Measurements from ENCODE around the gene MANEAL.

MANEAL gene

DNA sequence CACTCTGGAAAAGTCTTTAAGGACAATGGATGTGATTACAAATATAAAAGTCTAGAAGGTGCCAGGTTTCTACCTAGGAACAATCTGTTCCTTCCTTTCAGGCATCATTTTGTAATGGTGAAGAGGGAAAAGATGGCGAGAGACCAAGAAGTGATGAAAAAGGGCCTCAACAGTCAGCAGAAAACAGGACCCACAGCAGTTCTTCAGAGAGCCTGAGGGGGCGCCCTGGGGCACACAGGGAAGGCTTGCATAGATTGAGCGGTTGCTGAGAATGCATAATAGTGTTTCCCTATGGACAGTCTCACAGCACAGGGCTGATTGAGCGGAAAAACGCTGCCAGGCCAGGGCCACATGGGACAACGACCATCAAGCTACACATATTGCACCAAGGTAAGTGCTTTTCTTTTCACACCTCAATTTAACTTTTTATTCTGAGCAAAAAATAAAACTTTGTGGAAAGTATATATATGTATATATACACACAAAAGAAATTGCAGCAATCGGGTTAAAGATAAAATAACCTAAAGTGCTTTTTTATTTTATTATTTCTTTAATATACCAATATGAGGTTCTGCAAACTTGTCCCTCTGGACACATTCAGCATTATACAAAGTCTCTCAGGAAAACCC, 17.5 kb downstream of the MANEAL start:
- peaks cover 41% of the 10 kb centered on the region for H3K36me3 ChIP-seq (ENCODE audit: control insufficient read depth, insufficient read depth, low read length)
- H3K27ac ChIP-seq (ENCODE audit: low read depth, low read length, severe bottlenecking): no peak overlapping the region
- H3K4me1 ChIP-seq (ENCODE audit: control insufficient read depth, insufficient read depth, low read length, poor library complexity, severe bottlenecking): peaks cover 4% of the 10 kb centered on the region
- no peak overlapping the region for H3K4me3 ChIP-seq (ENCODE audit: extremely low read depth, insufficient read depth, low read length, poor library complexity, severe bottlenecking)
- 15 to 33% methylated on average over 3 to 4 of the region's 7 CpGs for WGBS, 2 experiments (ENCODE audit: insufficient coverage in 2 of 2)
- H3K9me3 ChIP-seq (ENCODE audit: control insufficient read depth, low read length): no peaks in the 10 kb centered on the region

GRCh38 chr1:37813529-37814145, 20.0 kb downstream of the MANEAL start:
- peaks cover 4% of the 10 kb centered on the region for H3K4me1 ChIP-seq (ENCODE audit: control insufficient read depth, insufficient read depth, low read length, poor library complexity, severe bottlenecking)
- no peaks in the 10 kb centered on the region for H3K9me3 ChIP-seq (ENCODE audit: control insufficient read depth, low read length)
- H3K36me3 ChIP-seq (ENCODE audit: control insufficient read depth, insufficient read depth, low read length): peaks cover 48% of the 10 kb centered on the region
- WGBS, 2 experiments (ENCODE audit: insufficient coverage in 2 of 2): 100% methylated on average over 1 of the region's 2 CpGs; no CpG with 5 or more reads in 1 of the 2 experiments
- H3K27ac ChIP-seq (ENCODE audit: low read depth, low read length, severe bottlenecking): no peak overlapping the region
- H3K4me3 ChIP-seq (ENCODE audit: extremely low read depth, insufficient read depth, low read length, poor library complexity, severe bottlenecking): no peak overlapping the region

- Histone ChIP-seq H3K4me1 (ENCODE audit: control insufficient read depth, insufficient read depth, low read length, poor library complexity, severe bottlenecking) (peaks cover 2% of the 10 kb centered on the region), H3K4me3 (ENCODE audit: extremely low read depth, insufficient read depth, low read length, poor library complexity, severe bottlenecking) (no peak overlapping the region), H3K9me3 (ENCODE audit: control insufficient read depth, low read length) (no peaks in the 10 kb centered on the region), H3K36me3 (ENCODE audit: control insufficient read depth, insufficient read depth, low read length) (peaks cover 52% of the 10 kb centered on the region), H3K27ac (ENCODE audit: low read depth, low read length, severe bottlenecking) (no peak overlapping the region)
- WGBS, 2 experiments (ENCODE audit: insufficient coverage in 2 of 2): 95 to 98% methylated on average over 7 of the region's 7 CpGs
Observed at GRCh38 chr1:37814252-37814651, 20.6 kb downstream of the MANEAL start.

DNA sequence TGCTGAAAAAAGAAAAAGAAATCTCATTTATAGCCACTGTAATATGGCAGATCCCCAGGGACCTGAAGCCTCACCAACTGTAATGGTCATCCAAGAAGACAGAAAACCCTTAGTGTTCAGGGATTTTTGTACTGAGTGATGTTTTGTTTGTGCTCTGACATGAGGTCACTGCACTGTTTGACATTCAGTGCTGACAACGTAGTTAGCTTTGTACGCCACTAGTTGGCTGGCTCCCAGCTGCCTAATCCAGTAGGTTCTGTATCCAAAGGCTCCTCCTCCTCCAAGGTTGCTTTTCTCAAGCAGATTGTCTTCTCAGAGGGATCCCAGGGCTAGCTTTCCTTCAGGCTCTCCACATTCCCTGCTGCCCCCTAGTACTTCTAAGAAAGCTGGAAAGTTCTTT, 23.8 kb downstream of the MANEAL start:
- H3K27ac ChIP-seq (ENCODE audit: low read depth, low read length, severe bottlenecking): no peak overlapping the region
- H3K4me1 ChIP-seq (ENCODE audit: control insufficient read depth, insufficient read depth, low read length, poor library complexity, severe bottlenecking): no peaks in the 10 kb centered on the region
- H3K9me3 ChIP-seq (ENCODE audit: control insufficient read depth, low read length): no peaks in the 10 kb centered on the region
- 29 to 67% methylated on average over 1 to 2 of the region's 2 CpGs for WGBS, 2 experiments (ENCODE audit: insufficient coverage in 2 of 2)
- H3K36me3 ChIP-seq (ENCODE audit: control insufficient read depth, insufficient read depth, low read length): peaks cover 66% of the 10 kb centered on the region
- H3K4me3 ChIP-seq (ENCODE audit: extremely low read depth, insufficient read depth, low read length, poor library complexity, severe bottlenecking): no peak overlapping the region

DNA sequence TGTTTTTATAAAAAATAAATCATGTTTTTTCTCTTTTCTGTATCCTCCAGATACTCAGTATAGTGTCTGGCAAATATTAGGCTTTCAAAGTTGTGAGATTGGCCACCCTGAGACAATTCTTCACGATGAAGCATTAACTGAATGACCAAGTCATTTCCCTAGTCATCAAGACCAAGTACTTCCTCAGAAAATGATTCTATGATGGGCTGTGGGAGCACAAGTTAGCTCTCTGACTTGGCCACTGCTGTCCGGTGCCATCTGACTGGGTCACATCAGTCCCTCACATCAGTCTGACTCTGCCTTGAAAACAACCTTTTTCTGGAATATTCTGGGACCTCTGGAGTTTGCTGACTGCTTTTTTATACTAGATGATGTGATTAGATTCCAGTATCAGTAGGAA, 27.8 kb downstream of the MANEAL start:
- Histone ChIP-seq H3K4me3 (ENCODE audit: extremely low read depth, insufficient read depth, low read length, poor library complexity, severe bottlenecking) (no peak overlapping the region), H3K9me3 (ENCODE audit: control insufficient read depth, low read length) (no peaks in the 10 kb centered on the region), H3K4me1 (ENCODE audit: control insufficient read depth, insufficient read depth, low read length, poor library complexity, severe bottlenecking) (no peaks in the 10 kb centered on the region), H3K36me3 (ENCODE audit: control insufficient read depth, insufficient read depth, low read length) (peaks cover 61% of the 10 kb centered on the region), H3K27ac (ENCODE audit: low read depth, low read length, severe bottlenecking) (no peak overlapping the region)
- 100% methylated on average over 1 of the region's 2 CpGs; no CpG with 5 or more reads in 1 of the 2 experiments for WGBS, 2 experiments (ENCODE audit: insufficient coverage in 2 of 2)

- Histone ChIP-seq H3K9me3 (ENCODE audit: control insufficient read depth, low read length) (no peaks in the 10 kb centered on the region), H3K27ac (ENCODE audit: low read depth, low read length, severe bottlenecking) (no peak overlapping the region), H3K4me3 (ENCODE audit: extremely low read depth, insufficient read depth, low read length, poor library complexity, severe bottlenecking) (no peak overlapping the region), H3K4me1 (ENCODE audit: control insufficient read depth, insufficient read depth, low read length, poor library complexity, severe bottlenecking) (no peaks in the 10 kb centered on the region), H3K36me3 (ENCODE audit: control insufficient read depth, insufficient read depth, low read length) (peaks cover 52% of the 10 kb centered on the region)
- WGBS, 2 experiments (ENCODE audit: insufficient coverage in 2 of 2): 87 to 96% methylated on average over 5 of the region's 9 CpGs
Observed at GRCh38 chr1:37822906-37823815, 29.5 kb downstream of the MANEAL start.

- H3K9me3 ChIP-seq (ENCODE audit: control insufficient read depth, low read length): no peaks in the 10 kb centered on the region
- H3K27ac ChIP-seq (ENCODE audit: low read depth, low read length, severe bottlenecking): no peak overlapping the region
- WGBS, 2 experiments (ENCODE audit: insufficient coverage in 2 of 2): 100% methylated on average over 1 of the region's 2 CpGs; no CpG with 5 or more reads in 1 of the 2 experiments
- no peaks in the 10 kb centered on the region for H3K4me1 ChIP-seq (ENCODE audit: control insufficient read depth, insufficient read depth, low read length, poor library complexity, severe bottlenecking)
- H3K36me3 ChIP-seq (ENCODE audit: control insufficient read depth, insufficient read depth, low read length): peaks cover 59% of the 10 kb centered on the region
- H3K4me3 ChIP-seq (ENCODE audit: extremely low read depth, insufficient read depth, low read length, poor library complexity, severe bottlenecking): no peak overlapping the region
Observed at GRCh38 chr1:37824001-37824400, 30.4 kb downstream of the MANEAL start.

- Histone ChIP-seq H3K4me1 (ENCODE audit: control insufficient read depth, insufficient read depth, low read length, poor library complexity, severe bottlenecking) (no peaks in the 10 kb centered on the region), H3K4me3 (ENCODE audit: extremely low read depth, insufficient read depth, low read length, poor library complexity, severe bottlenecking) (no peak overlapping the region), H3K36me3 (ENCODE audit: control insufficient read depth, insufficient read depth, low read length) (peaks cover 63% of the 10 kb centered on the region), H3K9me3 (ENCODE audit: control insufficient read depth, low read length) (no peaks in the 10 kb centered on the region), H3K27ac (ENCODE audit: low read depth, low read length, severe bottlenecking) (no peak overlapping the region)
- 82% methylated on average over 2 of the region's 2 CpGs; no CpG with 5 or more reads in 1 of the 2 experiments for WGBS, 2 experiments (ENCODE audit: insufficient coverage in 2 of 2)
Observed at GRCh38 chr1:37825506-37825905, 31.9 kb downstream of the MANEAL start.

DNA sequence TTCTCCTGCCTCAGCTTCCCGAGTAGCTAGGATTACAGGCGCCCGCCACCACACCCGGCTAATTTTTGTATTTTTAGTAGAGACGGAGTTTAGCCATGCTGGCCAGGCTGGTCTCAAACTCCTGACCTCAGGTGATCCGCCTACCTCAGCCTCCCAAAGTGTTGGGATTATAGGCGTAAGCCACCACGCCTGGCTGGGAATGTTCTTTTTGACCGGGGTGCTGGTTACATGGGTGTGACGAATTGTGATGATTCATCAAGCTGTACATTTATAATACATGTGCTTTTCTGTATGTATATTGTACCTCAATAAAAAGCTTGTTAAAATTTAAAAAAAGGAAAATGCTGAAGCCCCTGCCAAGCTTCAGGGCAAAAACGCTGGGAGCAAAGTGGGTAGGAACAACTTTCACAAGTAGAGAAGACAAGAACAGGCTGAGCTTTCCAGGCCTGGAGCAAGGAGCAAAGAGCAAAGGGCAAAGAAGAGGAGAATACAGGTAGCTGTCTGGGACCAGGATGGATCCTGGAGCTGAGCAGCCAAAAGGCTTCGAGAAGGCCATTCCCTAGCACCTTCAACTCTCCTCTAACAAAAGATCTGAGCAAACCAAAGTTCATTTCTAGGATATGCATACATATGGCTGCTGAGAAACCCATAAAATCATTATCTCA, 34.9 kb downstream of the MANEAL start:
- Histone ChIP-seq H3K4me1 (ENCODE audit: control insufficient read depth, insufficient read depth, low read length, poor library complexity, severe bottlenecking) (no peaks in the 10 kb centered on the region), H3K4me3 (ENCODE audit: extremely low read depth, insufficient read depth, low read length, poor library complexity, severe bottlenecking) (no peak overlapping the region), H3K36me3 (ENCODE audit: control insufficient read depth, insufficient read depth, low read length) (peaks cover 63% of the 10 kb centered on the region), H3K27ac (ENCODE audit: low read depth, low read length, severe bottlenecking) (no peak overlapping the region), H3K9me3 (ENCODE audit: control insufficient read depth, low read length) (no peaks in the 10 kb centered on the region)
- WGBS, 2 experiments (ENCODE audit: insufficient coverage in 2 of 2): 62 to 85% methylated on average over 3 to 5 of the region's 12 CpGs

- Histone ChIP-seq H3K27ac (ENCODE audit: low read depth, low read length, severe bottlenecking) (no peak overlapping the region), H3K4me1 (ENCODE audit: control insufficient read depth, insufficient read depth, low read length, poor library complexity, severe bottlenecking) (no peaks in the 10 kb centered on the region), H3K9me3 (ENCODE audit: control insufficient read depth, low read length) (no peaks in the 10 kb centered on the region), H3K36me3 (ENCODE audit: control insufficient read depth, insufficient read depth, low read length) (peaks cover 83% of the 10 kb centered on the region), H3K4me3 (ENCODE audit: extremely low read depth, insufficient read depth, low read length, poor library complexity, severe bottlenecking) (no peak overlapping the region)
- WGBS, 2 experiments (ENCODE audit: insufficient coverage in 2 of 2): 92 to 98% methylated on average over 3 to 4 of the region's 4 CpGs
Observed at GRCh38 chr1:37831109-37831508, 37.5 kb downstream of the MANEAL start.
